Measurements from ENCODE around the gene ARHGAP24.
A peak's percentile ranks its signal among the peaks of the same experiment; 100 is the strongest.

Gene ARHGAP24

DNA sequence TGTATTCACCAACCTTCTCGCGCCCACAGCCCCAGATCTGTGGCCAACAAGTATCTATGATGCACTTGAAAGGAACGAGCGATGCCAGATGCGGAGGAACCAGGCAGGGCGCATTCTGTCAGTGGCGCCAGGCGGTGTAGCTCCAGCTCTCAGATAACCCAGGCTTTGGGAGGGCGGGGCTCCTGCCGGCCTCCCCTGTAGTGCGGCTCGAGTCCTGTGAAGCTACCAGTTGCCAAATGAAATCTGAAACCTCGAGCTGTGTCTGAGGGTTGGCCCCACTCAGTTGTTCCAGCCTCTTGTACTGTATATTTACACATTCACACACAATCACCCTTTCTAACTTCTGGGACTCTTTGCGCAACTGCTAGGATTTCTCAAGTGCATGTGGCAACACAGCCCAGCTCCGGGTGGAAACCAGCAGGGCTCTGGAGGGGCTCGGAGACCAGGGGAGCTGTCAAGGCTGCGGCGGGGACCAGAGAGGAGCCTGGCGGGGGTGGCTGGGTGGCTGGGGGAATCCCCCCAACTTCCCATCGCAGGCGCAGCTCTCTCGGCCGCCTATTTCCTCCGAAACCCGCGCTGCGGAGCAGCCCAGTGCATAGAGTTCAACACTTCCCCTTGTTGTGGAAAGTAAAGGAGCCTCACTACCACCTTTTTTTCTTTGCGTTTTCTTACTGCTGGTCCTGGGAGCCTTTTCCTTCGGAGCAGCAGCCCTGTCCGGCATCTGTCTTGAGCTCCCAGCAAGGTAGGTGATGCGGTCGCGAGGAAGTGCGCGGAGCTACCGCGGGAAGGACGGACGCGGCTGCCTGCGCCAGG, at the start of gene ARHGAP24:
Gene ARHGAP24 (plus strand): TSS at position 333 of the 813 bp plus-strand sequence.
- peak; percentile 96 to 97 for DNase-seq (ENCODE audit: low read depth in 2 of 2)

DNA sequence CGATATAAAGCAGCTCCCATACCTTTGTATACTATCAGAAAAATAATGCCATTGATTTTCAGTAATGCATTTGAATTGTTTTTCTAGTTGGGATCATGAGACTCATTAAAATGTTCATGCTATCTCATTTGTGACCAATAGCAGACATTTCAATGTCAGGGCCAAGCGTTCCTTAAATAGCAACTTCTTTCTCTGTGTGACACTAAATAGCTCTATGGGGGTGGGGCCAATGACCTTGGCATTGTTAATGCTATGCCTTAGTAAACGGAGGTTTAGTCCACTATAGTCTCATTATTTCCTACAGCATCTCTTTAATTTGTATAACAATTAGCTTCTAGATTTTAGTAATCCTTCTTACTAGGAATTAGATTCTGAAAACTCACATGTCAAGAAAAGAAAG, 48.6 kb upstream of the ARHGAP24 start:
- DNase-seq (ENCODE audit: low read depth in 2 of 2), result no peak

DNA sequence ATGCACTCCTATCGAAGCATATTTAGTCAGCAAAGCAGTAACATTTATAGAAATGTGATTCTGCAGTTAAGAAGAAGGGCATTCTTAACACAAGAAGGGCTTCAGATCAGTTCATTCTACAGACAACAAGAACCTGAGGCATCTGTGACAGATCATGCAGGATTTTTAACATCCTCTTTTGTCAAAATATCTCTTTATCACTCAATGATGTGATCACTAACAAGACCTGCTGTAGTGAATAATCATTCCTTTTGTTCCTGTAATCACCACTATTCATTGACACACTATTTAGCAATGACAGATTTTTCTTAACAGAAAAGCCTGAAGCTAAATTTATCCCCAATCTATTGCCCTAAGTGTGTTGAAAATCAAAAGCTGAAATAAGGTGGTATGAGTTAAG, 47.8 kb upstream of the ARHGAP24 start:
- no peak for DNase-seq (ENCODE audit: low read depth in 2 of 2)

DNA sequence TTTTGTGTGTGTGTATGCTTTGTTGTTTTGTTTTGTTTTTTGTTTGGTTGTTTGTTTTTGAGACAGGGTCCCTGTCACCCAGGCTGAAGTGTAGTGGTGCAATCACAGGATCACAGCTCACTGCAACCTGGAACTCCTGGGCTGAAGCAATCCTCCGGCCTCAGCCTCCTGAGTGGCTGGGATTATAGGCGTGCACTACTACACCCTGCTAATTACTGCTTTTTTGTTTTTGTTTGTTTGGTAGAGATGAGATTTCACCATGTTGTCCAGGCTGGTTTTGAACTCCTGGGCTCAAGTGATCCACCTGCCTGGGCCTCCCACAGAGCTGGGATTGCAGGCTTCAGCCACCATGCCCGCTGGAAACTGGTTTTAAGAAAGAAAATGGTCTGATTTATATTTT, 44.7 kb upstream of the ARHGAP24 start:
- DNase-seq (ENCODE audit: low read depth in 2 of 2), result no peak

DNA sequence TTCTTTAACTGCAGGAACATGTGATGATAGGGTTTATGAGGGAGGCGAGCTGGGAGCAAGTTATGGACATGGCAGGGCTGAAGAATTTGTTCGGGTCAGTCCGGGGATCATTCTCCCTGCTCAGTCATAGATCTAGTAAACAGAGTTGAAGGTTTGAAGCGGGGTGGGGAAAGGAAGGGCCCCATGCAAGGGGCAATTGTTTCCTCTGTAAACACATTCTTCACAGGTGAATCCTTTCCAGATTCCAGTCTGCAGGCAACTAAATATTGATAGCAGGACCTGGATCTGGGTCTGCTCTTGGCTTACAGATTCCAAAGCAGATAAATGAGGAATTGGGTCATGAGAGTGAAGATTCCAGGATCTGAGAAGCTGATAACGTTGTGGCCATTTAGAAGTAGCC, 44.3 kb upstream of the ARHGAP24 start:
- DNase-seq (ENCODE audit: low read depth in 2 of 2), result no peak

DNA sequence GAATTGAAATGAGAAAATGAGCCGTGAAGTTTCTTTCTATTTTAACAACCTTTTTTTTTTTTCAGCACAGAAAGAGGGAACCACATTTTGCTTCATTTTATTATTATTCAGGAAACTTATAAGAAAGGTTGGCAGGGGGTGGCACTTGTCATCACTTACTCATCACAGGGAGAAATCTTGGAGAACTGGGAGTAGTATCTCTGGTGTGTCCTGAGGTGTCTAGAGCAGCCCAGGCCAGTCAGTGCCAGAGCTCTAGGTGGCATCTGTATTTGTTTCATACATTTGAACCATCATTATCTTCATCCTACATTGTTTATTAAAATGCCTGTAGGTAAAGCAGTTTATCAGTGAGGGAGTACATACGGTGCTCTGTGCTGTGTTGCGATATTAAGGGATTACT, 43.8 kb upstream of the ARHGAP24 start:
- no peak for DNase-seq (ENCODE audit: low read depth in 2 of 2)

DNA sequence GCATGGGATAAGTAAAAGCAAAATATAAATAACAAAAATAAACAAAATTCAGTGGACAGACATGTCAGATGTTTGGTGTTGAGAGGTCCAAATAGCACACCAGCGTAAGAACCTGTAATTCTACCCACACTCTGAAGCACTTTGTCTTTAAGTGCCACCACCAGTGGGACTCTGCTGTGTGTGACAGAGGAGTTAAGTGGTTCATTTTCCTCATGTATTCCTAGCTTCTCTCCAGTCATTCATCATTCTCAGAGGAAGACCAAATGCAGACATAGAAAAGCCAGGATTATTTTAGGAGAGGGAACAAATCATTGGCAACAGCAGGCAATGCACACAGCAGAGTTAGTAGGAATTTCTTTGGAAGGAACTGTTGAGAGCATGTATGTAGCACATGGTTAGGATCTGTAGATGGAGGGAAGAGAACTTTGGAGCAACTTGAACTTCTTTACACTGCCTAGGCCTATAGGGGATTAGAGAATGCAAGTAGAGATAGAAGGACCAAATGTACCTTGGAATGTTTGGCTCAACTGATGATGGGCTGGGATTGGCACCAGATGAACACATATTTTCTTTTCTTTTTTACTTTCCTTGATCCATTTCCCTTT, 43.0 kb upstream of the ARHGAP24 start:
- DNase-seq (ENCODE audit: low read depth in 2 of 2), result no peak

DNA sequence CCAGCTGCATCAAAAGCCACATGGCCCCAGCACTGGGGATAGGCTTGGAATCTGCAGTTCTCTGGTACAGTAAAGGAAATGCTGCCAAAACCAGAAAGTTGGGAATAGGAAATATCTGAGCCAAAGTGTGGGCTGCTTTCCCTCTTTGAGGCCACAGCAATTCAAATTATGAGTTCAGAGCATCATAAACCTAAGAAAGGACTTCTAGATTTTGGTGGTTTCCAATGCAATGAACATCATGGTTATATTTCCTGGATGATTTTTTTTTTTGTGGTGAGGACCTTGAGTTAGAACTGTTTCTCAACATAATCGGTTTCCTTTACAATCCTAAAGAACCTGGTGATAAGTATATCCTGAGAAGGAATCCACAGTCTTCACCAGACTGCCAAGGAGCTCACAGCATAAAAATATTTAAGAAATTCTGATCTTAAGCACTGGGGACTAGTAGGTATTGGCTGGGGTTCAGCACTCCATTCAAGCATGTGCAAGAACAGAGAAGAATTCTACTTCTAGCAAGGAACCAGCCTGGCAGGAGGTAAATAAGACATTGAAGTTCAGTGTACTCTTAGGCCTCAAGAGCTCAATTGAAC, 29.8 kb upstream of the ARHGAP24 start:
- DNase-seq (ENCODE audit: low read depth in 2 of 2), result peak; percentile 42 to 48

DNA sequence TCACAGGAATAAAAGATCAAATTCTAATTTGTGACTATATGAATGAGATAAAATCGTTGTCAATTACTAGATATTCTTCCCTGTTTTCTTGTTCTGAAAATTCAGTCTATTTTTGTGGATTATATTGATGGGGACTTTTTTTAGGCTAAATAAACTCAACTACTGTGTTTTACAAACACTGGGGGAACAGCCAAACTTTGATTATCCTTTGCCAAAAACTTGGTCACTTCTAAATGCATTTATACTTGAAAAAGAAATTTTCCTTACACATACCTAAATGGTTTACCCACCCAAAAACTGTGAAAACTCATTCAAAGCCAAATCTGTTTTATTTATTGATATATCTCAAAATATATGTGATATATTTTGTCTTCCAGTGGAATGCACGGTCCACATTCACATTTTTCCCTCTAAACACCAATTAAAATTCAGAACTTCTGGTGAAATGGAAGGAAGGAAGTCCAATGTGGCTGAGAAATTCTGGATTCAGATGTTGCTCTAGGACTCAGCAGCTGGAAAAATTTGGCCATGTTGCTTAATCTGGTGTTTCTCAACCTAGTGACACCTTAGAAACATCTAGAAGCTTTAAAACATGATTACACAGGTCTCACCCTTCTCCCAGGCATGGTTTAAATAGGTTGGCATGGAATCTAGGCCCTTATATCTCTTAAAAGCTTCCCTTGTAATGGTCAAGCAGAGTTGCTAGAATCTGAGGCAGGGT, 28.6 kb upstream of the ARHGAP24 start:
- no peak for DNase-seq (ENCODE audit: low read depth in 2 of 2)

DNA sequence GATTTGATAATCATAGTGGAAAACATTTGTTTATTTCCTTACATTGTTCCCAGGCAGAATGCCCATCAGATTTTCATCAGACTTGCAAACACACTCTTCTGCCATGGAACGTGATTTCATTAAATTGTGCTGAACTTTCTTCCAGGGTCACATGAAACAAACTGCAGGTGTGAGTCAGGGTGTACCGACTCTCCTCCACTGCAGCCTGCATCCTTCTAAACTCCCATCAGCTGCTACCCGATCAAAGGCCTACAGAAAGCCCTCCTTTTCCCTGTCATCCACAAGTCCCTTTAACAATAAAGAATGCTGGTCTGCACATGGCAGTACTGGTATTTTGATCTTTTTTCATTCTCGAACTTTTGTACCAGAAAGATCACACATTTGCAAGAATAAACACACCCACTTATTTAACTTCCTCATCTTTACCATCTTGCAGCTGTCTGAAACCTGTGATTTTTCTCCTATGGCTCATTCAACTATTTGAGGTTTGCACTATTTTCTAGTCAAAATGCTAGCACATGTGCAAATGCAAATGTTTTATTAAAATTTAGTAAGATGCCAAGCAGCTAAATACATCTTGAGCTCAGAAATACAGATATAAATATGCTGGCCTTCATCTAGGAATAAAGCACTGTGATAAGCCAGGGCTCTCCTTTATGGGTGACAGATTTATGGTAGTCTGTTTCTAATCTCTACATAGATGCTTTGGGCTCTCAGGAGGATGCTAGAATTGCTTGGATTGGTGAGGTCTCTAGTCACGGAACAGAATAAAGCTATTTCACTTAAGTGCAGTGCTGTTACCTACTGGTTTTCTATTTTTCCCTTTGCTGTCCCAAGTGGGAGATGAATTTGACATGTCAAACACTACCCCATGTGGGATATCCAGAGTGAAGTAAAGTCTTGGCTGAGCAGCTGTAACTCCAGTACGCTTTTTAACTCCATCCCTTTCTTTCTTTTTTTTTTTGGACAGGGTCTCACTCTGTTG, 25.8 kb upstream of the ARHGAP24 start:
- DNase-seq (ENCODE audit: low read depth in 2 of 2), result no peak

DNA sequence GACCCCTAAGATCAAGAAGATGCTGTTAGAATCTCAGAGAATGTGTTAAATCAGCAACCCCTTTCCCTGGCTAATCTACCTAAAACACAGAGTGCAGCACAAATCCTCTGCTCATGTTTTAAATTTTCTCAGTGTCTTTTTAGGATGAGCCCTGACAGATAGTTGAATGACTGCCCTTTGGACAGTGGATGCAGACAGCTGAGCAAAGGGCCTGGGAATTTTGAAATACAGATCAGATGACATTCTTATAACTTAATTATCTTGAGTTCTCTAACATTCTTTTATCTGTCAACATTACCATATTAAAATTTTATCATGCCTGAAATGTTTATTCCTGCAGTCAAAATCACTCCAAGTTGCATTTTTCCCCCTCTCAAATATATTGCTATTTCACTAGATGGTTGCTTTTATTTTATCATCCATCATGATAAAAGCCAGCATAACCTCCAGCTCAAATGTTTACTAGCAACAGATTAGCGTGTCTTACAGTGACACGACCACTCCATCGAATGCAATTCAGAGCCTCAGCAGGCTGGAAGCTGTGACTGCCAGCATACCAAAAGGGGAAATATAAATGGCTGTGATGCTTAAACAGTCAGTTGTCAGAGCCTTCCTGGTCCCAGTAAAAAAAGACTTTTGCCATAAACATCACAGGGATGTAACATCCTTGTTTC, 22.8 kb upstream of the ARHGAP24 start:
- no peak for DNase-seq (ENCODE audit: low read depth in 2 of 2)

DNA sequence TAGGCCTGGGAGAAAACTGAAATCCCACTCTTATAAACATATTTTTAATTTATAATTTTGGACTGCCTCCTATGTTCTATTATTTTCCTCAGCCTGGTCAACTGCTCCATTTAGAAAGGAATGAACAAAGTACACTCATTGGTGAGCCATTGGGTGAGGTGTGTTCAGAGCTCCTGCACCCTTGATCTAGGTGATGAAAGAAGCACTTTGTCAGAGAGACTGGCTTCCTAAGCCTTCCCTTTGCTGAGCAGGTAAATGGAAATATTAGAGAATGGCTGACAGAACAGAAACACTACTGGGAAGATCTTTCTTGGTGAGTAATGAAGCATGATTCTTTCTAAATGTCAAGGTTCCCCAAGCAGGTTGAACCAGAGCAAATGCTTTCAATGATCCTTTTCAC, 19.0 kb upstream of the ARHGAP24 start:
- DNase-seq (ENCODE audit: low read depth in 2 of 2), result no peak

DNA sequence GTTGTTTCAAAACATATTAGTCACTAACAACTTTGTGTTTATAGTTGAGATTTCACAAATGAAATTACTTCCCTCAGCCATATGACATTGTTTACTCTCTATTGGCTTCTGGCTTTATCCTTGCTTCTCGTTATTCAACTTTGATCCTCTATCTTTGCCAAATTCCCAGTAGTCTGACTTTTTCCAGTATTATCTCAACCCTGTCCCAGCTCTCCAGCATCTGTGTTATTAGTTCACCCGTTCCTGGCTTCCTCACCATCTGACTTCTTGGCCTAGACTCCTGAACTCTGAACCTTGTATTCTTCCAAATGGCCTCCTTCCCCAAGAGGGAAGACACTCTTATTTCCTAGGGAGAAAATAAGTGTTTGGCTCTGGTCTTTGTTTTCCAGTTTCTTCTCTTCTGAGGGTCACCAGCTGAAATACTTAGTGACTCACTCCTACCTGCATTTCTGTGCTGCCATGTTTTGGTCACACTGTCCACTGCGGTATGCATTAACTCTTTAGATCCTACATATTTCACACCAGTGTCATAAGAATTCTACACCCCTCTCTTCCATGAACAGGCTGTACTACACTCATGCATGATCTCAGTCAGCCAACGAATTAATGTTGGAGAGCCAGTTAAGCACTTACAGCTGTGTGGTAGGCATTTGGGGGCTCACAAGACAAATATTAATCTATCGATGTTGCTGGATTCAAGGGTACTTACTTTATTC, 17.0 kb upstream of the ARHGAP24 start:
- no peak for DNase-seq (ENCODE audit: low read depth in 2 of 2)

DNA sequence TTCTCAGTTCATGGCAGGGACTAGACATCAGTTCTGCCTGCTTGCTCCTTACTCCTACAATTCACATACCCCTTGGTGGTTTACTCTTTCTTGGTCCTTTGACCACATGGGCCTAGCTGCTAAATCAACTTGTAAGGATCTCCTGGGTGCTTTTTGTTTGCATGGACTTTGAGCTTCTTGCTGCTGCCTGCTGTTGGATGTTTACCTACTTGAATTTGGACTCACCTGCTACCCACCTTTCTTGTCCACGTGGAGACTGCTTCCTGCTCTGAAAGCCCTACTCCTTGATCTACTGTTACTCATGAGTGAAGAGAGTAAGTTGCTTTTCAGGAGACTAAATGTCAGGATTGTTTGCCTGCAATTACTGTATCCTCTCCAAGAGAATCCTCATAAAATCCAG, 15.2 kb upstream of the ARHGAP24 start:
- DNase-seq (ENCODE audit: low read depth in 2 of 2), result no peak

DNA sequence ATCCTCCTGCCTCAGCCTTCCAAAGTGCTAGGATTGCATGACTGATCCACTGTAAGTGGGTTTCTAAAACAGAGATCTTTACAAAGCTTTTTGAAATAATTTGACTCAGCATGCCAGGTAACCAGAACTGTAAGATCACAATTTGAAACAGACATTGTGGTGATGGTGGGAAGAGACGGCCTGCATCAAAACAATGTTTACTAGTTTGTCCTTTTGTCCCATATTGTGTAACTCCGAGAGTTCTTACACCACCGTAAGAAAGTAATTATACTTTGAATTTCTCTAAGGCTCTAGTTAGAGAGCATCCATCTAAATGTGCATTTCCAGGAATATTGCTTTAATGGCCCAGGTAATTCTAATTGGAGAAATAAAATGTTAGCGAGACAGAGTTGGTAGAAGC, 594 bp upstream of the ARHGAP24 start:
- no peak for DNase-seq (ENCODE audit: low read depth in 2 of 2)

DNA sequence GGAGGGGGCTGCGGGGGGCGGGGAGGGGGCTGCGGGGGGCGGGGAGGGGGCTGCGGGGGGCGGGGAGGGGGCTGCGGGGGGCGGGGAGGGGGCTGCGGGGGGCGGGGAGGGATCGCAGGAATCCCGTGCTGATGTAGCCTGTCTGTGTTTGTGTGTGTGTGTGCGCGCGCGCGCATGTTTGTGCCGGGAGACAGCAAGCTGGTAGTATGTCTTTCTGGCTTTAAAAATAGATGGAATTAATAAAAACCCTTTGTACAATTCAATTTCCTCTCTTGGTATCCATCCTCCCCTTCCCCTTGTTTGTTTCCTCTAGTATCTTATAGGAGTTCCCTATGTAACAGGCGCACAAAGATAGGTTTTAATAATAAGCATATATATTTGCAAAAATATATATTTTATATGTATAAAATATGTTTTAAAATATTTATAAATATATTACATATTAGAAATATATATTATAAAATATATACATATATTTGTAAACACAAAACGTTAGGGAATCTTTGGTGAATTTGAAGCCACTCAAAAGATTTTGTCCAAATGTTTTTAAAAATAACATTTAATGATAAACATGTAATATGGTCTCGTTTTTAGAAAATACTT, 782 bp downstream of the ARHGAP24 start:
- no peak for DNase-seq (ENCODE audit: low read depth in 2 of 2)

DNA sequence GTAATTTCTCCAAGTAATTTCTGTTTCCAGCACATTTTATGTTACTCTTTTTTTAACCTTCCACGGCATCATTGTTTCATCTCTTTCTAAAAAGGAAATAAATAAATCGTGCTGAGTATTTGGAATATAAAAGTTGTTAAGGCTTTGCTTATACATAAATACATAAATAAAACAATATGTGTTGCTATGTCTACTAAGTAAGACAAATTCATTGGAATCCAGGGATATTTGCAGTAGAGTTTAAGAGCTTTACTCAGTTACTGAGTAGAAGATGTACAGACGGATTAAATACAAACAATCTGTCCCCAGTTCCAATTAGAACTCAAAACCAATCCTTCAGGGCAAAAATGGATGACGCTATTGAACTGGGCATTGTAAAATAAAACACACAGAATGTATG, 1.4 kb downstream of the ARHGAP24 start:
- DNase-seq (ENCODE audit: low read depth in 2 of 2), result no peak

DNA sequence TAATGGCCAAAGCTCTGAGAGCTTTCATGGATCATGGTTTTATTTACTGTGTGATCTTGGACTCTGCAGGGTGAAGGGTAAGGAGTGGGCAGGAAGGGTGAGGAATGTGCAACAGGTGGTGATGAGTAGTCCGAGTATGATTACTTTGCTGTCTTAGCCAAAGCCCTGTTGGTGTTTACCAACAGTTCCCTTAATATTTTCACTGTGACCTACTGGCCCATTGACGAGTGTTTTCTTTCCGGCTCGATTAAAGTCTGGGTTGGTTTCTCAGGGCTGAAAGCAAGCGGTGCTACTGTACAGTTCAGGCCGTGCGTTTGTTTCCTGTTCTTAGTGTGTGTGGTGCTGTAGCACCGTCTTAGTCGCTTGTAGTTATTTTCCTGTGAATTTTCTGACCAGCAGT, 2.6 kb downstream of the ARHGAP24 start:
- no peak for DNase-seq (ENCODE audit: low read depth in 2 of 2)

DNA sequence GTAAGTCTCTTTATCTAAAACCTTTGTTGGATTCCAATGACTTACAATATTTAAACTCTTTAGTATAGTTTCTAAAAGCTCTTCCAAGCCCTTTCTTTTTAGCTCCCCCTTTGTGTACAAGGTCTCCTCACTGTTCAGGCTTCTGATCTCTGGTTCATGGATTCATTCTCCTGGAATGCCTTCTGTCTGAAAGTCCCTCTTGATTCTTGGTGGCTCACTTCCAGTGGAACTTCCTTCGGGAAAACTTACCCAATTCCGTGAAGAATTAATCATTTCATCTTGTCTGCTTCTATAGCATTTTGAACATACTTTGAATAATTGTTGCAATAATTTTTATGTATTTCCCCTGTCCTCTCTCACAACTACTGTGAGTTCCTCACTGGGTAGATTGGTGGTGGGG, 3.6 kb downstream of the ARHGAP24 start:
- DNase-seq (ENCODE audit: low read depth in 2 of 2), result peak; percentile 87 to 89
